ENCODE results near the gene AP5Z1.

AP5Z1 gene, protein sequence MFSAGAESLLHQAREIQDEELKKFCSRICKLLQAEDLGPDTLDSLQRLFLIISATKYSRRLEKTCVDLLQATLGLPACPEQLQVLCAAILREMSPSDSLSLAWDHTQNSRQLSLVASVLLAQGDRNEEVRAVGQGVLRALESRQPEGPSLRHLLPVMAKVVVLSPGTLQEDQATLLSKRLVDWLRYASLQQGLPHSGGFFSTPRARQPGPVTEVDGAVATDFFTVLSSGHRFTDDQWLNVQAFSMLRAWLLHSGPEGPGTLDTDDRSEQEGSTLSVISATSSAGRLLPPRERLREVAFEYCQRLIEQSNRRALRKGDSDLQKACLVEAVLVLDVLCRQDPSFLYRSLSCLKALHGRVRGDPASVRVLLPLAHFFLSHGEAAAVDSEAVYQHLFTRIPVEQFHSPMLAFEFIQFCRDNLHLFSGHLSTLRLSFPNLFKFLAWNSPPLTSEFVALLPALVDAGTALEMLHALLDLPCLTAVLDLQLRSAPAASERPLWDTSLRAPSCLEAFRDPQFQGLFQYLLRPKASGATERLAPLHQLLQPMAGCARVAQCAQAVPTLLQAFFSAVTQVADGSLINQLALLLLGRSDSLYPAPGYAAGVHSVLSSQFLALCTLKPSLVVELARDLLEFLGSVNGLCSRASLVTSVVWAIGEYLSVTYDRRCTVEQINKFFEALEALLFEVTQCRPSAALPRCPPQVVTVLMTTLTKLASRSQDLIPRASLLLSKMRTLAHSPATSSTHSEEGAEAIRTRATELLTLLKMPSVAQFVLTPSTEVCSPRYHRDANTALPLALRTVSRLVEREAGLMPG

GRCh38 chr7:4775250-4775847 lies at the start of gene AP5Z1:
AP5Z1 (plus strand) TSS chr7:4775623; CDS start chr7:4775716, 93 bp downstream.
- in situ Hi-C loops (cut with HindIII; ENCODE audit: low pct_ligation_motif_present, low pct_unique_long_range_greater_than_20kb, low sequenced_read_pairs), result no loop called here

GRCh38 chr7:4725850-4726450 lies 49.5 kb upstream of the AP5Z1 start:
- in situ Hi-C loops (cut with HindIII; ENCODE audit: low pct_ligation_motif_present, low pct_unique_long_range_greater_than_20kb, low sequenced_read_pairs), result no loop called here
- DNase-seq, result no peak

More at GRCh38 chr7:4775250-4775847, at the start of gene AP5Z1:
- peak; percentile 99 for DNase-seq

- DNase-seq, result no peak
- in situ Hi-C loops (cut with HindIII; ENCODE audit: low pct_ligation_motif_present, low pct_unique_long_range_greater_than_20kb, low sequenced_read_pairs), result no loop called here
Measured at GRCh38 chr7:4726566-4726965, 48.9 kb upstream of the AP5Z1 start.

DNA sequence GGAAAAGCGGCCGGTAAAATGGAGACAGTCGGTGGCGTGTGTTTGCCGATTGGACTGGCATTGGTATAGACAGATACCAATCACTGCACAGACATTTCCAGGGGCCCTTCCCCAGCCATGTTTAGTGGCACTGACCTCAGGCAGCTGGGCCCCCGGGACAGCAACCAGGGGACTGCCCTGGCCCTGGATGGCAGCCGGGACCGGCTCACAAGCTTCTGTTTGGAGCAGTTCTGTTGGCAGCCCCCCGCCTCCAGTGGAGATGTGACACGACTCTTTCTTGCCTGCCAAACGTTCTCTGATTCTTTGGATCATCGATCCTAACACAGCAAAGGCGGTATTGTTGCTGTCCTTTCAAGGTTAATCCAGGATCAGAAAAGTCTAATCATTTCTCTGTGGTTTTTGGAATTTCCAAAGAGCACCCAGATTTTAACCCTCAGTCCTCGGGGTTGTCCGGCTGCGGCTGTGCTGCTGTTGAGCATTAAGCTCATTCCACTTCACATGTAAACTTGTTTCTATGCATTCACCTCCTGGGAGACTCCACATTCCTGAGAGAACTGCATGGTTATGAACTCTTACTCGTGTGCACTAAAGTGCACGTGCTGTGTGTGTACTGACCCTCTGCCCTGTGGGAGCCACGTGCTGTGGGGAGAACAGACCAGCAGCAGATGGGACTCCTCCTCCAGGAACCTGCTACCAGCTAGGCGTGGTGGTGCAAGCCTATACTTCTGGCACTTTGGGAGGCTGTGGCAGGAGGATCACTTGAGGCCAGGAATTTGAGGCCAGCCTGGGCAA lies 47.3 kb upstream of the AP5Z1 start:
- DNase-seq, result no peak
- in situ Hi-C loops (cut with HindIII; ENCODE audit: low pct_ligation_motif_present, low pct_unique_long_range_greater_than_20kb, low sequenced_read_pairs), result no loop called here

DNA sequence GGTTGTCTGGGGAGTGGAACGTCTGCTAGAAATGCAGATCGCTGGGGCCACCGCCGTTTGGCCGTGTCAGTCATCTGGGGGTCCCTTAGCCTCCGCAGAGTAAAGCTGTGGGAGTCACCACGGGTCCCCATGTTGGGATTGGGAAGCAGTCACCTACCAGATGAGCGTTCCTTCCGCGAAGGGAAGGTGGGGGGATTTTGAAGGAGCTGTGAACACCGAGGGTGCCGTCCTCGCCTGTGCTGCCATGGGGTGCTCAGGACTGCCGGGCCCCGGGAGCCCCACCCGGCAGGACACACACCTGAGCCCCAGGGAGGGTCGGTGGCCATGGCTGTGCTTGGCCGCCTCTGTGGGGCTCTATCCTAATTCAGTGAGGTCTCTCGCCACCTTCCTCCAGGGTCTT lies 46.2 kb upstream of the AP5Z1 start:
- in situ Hi-C loops (cut with HindIII; ENCODE audit: low pct_ligation_motif_present, low pct_unique_long_range_greater_than_20kb, low sequenced_read_pairs), result no loop called here
- no peak for DNase-seq

GRCh38 chr7:4730276-4730675 lies 45.1 kb upstream of the AP5Z1 start:
- DNase-seq, result no peak
- in situ Hi-C loops (cut with HindIII; ENCODE audit: low pct_ligation_motif_present, low pct_unique_long_range_greater_than_20kb, low sequenced_read_pairs), result no loop called here

- DNase-seq, result no peak
- in situ Hi-C loops (cut with HindIII; ENCODE audit: low pct_ligation_motif_present, low pct_unique_long_range_greater_than_20kb, low sequenced_read_pairs), result no loop called here
Measured at GRCh38 chr7:4730971-4731370, 44.5 kb upstream of the AP5Z1 start.

- in situ Hi-C loops (cut with HindIII; ENCODE audit: low pct_ligation_motif_present, low pct_unique_long_range_greater_than_20kb, low sequenced_read_pairs), result no loop called here
- no peak for DNase-seq
Measured at GRCh38 chr7:4731803-4732202, 43.6 kb upstream of the AP5Z1 start.

GRCh38 chr7:4733936-4734528 lies 41.4 kb upstream of the AP5Z1 start:
- no peak for DNase-seq
- in situ Hi-C loops (cut with HindIII; ENCODE audit: low pct_ligation_motif_present, low pct_unique_long_range_greater_than_20kb, low sequenced_read_pairs), result no loop called here

DNA sequence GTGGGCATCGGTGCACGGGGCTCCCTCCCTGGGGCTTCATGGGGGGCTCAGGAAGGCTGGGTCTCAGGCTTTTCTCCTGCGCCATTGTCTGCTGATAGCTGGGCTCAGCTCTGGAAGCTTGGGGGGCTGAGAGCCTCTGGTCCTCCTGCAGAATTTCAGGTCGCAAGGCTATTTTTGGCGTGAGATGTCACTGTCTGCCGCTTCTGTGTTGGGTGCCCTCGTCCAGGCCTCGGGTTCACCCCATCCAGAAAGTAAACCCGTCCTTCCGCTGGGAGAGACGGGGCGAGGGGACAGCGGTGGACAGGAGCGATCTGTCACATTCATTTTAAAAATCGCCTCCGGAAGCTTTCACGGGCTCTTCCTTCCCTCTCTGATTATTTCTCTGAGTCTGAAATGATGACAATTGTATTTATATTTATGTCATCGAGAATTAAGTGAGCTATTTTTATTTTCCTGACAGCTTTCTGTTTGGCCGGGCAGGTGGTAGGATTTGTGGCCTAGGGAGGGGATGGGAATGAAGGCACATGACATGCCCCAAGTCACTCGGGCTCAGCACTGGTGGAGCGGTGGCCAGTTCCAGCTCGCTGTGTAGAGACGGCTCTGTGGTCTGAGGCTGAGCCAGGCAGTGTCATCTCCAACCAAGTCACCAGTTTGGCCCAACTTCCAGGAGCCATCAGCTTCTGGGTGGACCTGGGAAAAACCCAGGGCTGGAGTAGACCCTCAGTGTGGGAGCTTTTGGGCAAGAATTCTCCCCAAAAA lies 40.7 kb upstream of the AP5Z1 start:
- DNase-seq, result no peak
- in situ Hi-C loops (cut with HindIII; ENCODE audit: low pct_ligation_motif_present, low pct_unique_long_range_greater_than_20kb, low sequenced_read_pairs), result no loop called here

- DNase-seq, result no peak
- in situ Hi-C loops (cut with HindIII; ENCODE audit: low pct_ligation_motif_present, low pct_unique_long_range_greater_than_20kb, low sequenced_read_pairs), result no loop called here
Measured at GRCh38 chr7:4737300-4737699, 38.1 kb upstream of the AP5Z1 start.

DNA sequence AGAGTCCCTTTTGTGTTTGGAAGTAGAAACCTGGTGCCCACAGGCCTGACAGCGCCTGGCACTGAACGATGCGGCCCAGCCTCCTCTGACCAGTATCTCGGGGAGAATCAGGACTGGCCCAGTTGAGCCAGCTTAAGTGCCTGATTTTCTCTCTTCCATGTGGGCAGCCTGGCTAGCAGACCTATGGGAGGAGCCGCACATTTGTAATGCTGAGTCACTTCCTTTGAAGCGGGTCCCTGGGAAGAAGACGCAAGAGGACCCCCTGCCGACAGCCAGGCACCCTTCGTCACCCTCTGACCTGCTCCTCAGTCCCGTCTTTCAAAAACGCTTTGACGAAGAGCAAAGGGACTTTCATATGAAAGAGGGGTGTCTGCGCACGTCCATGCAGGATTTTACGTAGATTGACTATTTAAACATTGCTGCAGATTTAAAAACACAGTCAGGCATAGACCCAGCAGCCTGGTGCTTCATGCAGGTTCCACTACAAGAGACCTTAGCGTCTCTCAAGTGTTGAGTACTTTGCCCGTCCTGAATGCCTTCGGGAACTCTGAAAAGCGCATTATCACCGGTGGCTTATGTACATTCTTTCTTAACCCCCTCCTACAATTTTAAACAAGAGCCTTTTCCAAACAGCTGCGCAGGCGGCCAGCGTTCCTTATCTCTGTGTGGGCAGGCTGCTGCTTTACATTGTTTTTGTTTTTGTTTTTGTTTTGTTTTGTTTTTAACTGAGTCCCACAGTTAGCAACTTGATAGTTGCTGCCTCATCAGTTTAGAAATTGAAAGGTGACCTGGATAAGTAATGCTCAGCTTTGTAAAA lies 36.5 kb upstream of the AP5Z1 start:
- in situ Hi-C loops (cut with HindIII; ENCODE audit: low pct_ligation_motif_present, low pct_unique_long_range_greater_than_20kb, low sequenced_read_pairs), result no loop called here

GRCh38 chr7:4739528-4739992 lies 35.9 kb upstream of the AP5Z1 start:
- in situ Hi-C loops (cut with HindIII; ENCODE audit: low pct_ligation_motif_present, low pct_unique_long_range_greater_than_20kb, low sequenced_read_pairs), result no loop called here
- no peak for DNase-seq

More for the DNA sequence above, 36.5 kb upstream of the AP5Z1 start:
- peak; percentile 91 for DNase-seq

- no peak for DNase-seq
- in situ Hi-C loops (cut with HindIII; ENCODE audit: low pct_ligation_motif_present, low pct_unique_long_range_greater_than_20kb, low sequenced_read_pairs), result no loop called here
Measured at GRCh38 chr7:4740796-4741195, 34.6 kb upstream of the AP5Z1 start.

GRCh38 chr7:4742051-4742573 lies 33.3 kb upstream of the AP5Z1 start:
- no peak for DNase-seq
- in situ Hi-C loops (cut with HindIII; ENCODE audit: low pct_ligation_motif_present, low pct_unique_long_range_greater_than_20kb, low sequenced_read_pairs), result no loop called here

GRCh38 chr7:4742852-4743251 lies 32.6 kb upstream of the AP5Z1 start:
- no peak for DNase-seq
- in situ Hi-C loops (cut with HindIII; ENCODE audit: low pct_ligation_motif_present, low pct_unique_long_range_greater_than_20kb, low sequenced_read_pairs), result no loop called here

Measured in ACHN (cell line).